ENCODE data around the gene ZNF625.
"Not testable (repeated sequence)": the region's sequence is repeated elsewhere in the genome, so short reads cannot be mapped to it uniquely, and the experiment has no call there.

The ZNF625 gene

DNA sequence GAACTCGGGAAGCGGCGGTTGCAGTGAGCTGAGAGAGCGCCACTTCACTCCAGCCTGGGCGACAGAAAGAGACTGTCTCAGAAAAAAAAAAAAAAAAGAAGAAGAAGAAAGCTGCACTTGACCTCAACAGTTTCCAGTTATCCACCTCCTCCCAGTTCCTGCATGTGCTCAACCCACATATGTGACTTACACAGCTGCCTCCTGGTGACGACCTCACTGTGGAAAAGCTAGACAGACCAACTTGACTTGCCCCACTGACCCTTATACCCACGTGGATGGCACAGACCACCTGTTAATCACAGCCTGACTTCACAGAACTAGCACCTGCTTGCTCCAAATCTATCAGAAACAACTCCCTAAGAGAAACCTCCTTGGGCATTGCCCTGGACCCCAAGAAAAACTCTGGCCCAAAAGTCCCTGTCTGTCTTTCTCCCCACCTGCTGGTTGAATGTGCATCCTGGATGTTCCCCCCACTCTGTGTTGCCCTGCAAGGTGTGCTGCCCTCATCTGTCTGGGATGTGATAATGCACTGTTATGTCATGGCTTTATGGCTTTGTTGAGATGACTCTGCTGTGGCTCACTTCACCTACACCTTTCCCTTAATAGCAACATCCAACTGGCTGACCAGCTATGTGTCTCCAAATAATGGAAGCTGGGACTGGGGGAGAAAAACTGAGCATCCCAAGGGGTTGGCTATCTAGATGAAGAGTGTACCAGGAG is 19.2 kb downstream of the ZNF625 start:
- DNase-seq: peak in 1 of 2 experiments; percentile 3

DNA sequence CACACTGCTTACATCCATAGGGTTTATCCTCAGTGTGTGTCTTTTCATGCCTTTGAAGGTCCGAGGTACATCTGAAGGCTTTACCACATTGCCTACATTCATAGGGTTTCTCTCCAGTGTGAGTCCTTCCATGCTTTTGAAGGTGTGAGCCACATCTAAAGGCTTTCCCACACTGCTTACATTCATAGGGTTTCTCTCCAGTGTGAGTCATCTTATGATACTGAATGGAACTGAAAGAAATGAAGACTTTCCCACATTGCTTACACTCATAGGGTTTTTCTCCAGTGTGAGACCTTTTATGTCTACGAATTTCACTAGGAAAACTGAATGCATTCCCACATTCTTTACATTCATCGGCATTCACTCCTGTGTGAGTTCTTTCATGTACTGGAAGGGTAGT is 23.5 kb downstream of the ZNF625 start:
- no peak for DNase-seq

DNA sequence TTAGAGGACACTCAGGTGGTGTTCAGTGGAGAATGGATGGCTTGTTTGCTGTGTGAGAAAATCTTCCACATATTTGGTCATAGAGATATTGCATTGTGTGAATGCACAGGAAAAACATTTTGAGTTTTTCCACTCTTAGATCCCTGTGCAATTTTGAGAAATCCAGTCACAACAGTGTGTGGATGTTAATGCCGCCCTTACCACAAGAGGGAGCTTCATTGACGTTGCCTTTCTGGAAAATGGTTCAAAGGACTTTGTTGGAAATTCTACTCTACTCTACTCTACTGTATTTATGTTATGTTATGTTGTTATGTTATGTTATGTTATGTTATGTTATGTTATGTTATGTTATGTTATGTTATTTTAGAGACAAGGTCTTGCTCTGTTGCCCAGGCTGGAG is 29.8 kb downstream of the ZNF625 start:
- peak in 1 of 2 experiments; percentile 11 for DNase-seq

DNA sequence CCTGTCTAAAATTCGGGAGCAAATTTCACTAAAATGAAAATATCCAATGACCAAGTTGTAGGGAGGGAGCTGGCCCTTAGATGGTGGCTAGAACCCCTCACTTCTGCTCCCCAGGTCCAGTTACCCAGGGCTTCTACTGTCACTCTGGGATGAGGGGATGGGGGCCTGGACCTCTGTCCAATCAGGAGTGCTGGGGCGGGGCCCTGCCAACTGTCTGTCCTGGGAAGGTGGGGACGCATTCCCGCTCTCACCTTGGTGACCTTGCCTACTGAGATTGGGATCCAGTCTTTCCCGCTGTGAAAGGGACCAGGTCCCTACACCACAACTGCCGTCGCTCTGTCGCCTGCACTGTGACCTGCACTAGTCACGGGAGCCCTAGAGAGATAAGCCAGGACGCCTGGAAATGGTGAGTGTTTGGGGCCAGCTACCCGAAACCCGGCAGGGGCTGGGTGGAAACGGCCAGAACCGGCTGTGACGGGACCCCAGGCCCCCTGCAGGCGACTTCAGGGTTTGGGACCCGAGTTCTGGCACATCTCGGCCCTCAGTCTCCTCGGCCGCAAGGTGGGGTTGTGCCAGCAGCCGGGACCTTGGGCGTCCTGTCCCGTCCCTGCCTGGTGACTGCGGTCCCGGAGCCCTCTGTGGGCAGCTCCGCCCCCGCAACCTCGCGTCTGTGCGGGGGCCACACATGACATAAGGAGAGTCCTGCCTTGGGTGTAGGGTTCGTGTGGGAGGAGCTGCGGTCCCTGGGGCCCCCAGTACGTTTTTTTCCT is 39.1 kb downstream of the ZNF625 start:
- no peak for DNase-seq

DNA sequence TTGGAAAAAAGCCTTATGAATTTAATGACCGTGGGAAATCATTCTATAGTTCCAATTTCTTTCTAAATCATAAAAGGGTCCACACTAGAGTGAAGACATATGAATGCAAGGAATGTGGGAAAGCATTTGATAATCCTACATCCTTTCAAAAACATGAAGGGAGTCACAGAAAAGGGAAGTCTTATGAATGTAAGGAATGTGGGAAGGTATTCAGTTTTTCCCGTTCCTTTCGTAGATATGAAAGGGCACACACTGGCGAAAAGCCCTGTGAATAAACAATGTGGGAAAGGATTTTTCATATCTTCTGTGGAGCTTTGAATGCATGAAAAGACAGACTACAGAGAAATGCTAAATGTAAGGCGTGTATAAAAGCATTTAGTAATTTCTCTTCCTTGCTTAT is 43.4 kb downstream of the ZNF625 start:
- no peak for DNase-seq

DNA sequence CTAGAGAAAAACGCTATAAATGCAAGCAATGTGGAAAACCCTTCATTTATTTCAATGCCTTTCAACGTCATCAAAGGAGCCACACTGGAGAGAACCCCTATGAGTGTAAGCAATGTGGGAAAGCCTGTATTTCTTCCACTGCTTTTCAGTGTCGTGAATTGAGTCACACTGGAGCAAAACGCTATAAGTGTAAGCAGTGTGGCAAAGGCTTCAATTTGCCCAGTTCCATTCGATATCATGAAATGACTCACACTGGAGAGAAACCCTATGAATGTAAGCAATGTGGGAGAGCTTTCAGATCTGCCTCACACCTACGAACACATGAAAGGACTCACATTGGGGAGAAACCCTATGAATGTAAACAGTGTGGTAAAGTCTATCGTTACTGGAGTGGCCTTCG is 43.8 kb downstream of the ZNF625 start:
- DNase-seq: no peak

DNA sequence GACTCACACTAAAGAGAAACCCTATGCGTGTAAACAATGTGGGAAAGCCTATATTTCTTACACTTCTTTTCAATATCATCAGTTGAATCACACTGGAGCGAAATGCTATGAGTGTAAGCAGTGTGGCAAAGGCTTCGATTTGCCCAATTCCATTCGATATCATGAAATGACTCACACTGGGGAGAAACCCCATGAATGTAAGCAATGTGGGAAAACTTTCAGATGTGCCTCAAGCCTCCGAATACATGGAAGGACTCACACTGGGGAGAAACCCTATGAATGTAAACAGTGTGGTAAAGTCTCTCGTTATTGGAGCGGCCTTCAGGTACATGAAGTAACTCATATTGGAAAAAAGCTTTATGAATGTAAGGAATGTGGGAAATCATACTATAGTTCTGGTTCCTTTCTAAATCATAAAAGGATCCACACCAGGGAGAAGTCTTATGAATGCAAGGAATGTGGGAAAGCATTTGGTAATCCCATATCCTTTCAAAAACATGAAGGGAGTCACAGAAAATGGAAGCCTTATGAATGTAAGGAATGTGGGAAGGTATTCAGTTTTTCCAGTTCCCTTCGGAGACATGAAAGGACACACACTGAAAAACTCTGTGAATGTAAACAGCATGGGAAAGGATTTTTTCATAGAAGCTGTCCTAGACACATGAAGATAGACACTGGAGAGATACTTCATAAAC is 44.4 kb downstream of the ZNF625 start:
- DNase-seq: no peak

DNA sequence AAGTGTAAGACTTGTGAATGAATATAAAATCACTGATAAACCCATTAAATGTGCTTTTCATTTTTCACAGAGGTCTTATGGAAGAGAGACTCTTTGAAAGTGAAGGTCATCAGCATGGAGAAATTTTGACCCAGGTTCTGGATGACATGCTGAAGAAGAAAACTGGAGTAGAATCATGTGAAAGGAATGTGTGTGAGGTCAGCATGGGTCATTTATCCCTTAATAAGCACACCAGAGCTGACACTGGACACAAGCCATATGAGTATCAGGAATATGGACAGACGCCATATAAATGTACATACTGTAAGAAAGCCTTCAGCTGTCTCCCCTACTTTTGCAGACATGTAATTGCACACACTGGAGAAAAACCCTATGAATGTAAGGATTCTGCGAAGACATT is 45.4 kb downstream of the ZNF625 start:
- DNase-seq: no peak

DNA sequence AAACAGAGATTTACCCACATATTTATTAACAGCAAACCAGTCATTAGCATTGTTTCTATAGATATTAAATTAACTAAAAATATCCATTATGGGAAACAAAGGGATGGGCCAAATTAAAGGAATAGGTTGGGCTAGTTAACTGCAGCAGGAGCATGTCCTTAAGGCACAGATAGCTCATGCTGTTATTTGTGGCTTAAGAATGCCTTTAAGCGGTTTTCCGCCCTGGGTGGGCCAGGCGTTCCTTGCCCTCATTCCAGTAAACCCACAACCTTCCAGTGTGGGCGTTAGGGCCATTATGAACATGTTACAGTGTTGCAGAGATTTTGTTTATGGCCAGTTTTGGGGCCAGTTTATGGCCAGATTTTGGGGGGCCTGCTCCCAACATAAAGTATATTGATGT is 52.6 kb downstream of the ZNF625 start:
- not testable (repeated sequence) for DNase-seq

DNA sequence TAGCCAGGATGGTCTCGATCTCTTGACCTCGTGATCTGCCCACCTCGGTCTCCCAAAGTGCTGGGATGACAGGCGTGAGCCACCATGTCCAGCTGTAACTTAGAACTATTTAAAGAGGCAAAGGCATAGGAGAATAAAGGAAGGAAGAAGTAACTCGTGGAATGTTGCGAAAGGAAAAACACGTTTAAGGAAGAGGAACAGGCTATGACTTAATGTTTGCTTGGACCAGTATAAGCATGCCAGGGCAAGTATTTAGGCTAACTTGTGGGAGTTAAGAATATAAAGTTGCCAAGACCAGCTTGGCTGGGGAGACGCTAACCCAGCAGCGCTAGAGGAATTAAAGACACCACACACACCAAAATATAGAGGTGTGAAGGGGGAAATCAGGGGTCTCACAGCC is 58.5 kb downstream of the ZNF625 start:
- no peak for DNase-seq

DNA sequence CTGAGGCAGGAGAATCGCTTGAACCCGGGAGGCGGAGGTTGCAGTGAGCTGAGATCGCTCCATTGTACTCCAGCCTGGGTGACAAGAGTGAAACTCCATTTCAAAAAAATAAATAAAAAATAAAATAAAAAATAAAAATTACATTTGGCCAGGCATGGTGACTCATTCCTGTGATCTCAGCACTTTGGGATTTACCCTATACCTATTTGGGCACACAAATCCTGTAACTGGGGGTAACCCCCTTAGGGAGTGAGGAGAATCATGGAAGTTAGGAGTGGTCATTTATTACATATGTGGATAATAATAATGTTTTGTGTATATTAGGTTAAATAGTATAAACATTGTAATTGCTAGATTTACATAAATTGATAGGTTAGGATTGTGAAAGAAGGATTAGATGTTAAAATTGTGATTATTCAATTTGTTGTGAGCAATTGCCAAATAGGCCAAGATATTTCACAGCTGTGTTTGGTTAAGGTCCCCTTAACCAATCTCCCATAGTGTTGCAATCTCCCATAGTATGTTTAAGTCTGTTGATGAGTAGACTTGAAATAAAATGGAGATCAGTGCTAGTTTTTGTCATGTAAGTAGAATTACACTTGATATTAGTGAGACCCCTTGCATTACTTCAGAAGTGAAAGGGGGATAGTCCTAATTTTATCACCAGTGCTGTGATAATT is 61.3 kb downstream of the ZNF625 start:
- DNase-seq: no peak

All from NCI-H526 (cell line).